Stimulated activated CD8-positive, alpha-beta memory T cell treated with anti-CD3 and anti-CD28 coated beads, Interleukin-15, amount 100 ng/mL, for 4 hours (primary cell): ENCODE data around the gene DPYD.

Experiments used
- DNase-seq, 2 donors: peaks; one replicate each; pipeline ENCODE4 v3.0.0-alpha.2; 2020; ENCODE audit warnings: low read depth in 2 of 2

DPYD gene

GRCh38 chr1:97906567-97907241, 14.1 kb downstream of the DPYD start:
- no peak for DNase-seq

GRCh38 chr1:97905141-97905940, 15.5 kb downstream of the DPYD start:
- no peak for DNase-seq

GRCh38 chr1:97904534-97904933, 16.3 kb downstream of the DPYD start:
- DNase-seq: no peak

- no peak for DNase-seq
These were observed 17.2 kb downstream of the DPYD start for GRCh38 chr1:97903626-97904025.

- no peak for DNase-seq
These were observed 18.8 kb downstream of the DPYD start for GRCh38 chr1:97902067-97902466.

GRCh38 chr1:97901017-97901658, 19.7 kb downstream of the DPYD start:
- no peak for DNase-seq

- DNase-seq: no peak
These were observed 21.9 kb downstream of the DPYD start for GRCh38 chr1:97898948-97899347.

GRCh38 chr1:97895278-97895677, 25.6 kb downstream of the DPYD start:
- no peak for DNase-seq

GRCh38 chr1:97893844-97894243, 27.0 kb downstream of the DPYD start:
- DNase-seq: no peak

GRCh38 chr1:97886199-97886598, 34.6 kb downstream of the DPYD start:
- no peak for DNase-seq

- DNase-seq: no peak
These were observed 37.0 kb downstream of the DPYD start for GRCh38 chr1:97883823-97884222.

GRCh38 chr1:97877307-97877706, 43.5 kb downstream of the DPYD start:
- DNase-seq: no peak

- DNase-seq: no peak
These were observed 44.8 kb downstream of the DPYD start for GRCh38 chr1:97875996-97876395.

- DNase-seq: no peak
These were observed 50.2 kb downstream of the DPYD start for GRCh38 chr1:97870589-97870988.

GRCh38 chr1:97869441-97869840, 51.4 kb downstream of the DPYD start:
- no peak for DNase-seq

GRCh38 chr1:97867127-97867526, 53.7 kb downstream of the DPYD start:
- DNase-seq: no peak

GRCh38 chr1:97864615-97865014, 56.2 kb downstream of the DPYD start:
- DNase-seq: no peak

GRCh38 chr1:97853221-97853620, 67.6 kb downstream of the DPYD start:
- DNase-seq: no peak

- DNase-seq: no peak
These were observed 71.2 kb downstream of the DPYD start for GRCh38 chr1:97849345-97850340.

- DNase-seq: no peak
These were observed 75.0 kb downstream of the DPYD start for GRCh38 chr1:97845805-97846204.

- no peak for DNase-seq
These were observed 76.2 kb downstream of the DPYD start for GRCh38 chr1:97844552-97845089.
